NCI-H1092 treated with DMSO at 0.1 percent for 48 hours (cell line): ENCODE results near the gene MUC4.
"Not testable (repeated sequence)": the region's sequence is repeated elsewhere in the genome, so short reads cannot be mapped to it uniquely, and the experiment has no call there.

Experiments used
- DNase-seq: peaks from one replicate; lab custom pipeline; 2025; lab: John Stamatoyannopoulos, UW

Gene MUC4

DNA sequence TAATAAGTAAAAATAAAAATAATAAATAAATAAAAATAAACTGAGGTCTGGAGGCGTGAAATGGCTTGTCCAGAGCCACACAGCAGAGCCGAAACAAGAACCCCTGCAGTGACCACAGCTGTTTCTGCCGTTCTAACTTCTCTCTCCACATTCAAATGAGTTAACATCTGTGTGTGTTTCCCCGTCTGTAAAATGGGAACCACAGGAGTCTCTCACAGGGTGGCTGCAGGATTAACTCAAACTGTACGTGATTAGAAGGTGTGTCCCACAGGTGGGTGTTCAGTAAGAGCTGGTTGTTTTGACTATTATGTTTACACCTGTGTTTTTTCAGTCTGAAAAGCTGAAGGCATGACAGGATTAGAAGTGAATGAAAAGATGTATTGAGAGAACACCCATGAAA is 27.0 kb upstream of the MUC4 start:
- DNase-seq = no peak

- no peak for DNase-seq
These were observed 24.9 kb upstream of the MUC4 start for GRCh38 chr3:195836476-195837135.

DNA sequence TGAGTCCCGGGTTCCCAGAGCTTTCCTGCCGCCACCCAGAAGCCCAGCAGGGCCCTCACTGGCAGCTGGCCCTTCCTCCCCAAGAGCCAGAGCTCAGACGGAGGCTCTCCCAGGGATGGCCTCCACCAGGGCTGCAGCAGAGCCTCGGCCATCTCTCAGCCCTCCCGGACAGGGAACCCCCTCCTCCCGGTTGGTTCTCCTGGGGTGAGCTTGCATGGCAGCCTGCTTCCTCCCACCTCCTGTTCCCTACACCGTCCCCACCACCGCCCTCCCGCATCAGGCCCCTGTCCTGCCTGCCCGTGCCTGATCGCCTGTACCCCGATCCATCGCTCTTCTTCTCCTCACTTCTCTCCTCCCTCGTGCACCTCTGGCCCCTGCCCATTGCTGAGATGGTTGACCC is 24.1 kb upstream of the MUC4 start:
- DNase-seq = no peak

DNA sequence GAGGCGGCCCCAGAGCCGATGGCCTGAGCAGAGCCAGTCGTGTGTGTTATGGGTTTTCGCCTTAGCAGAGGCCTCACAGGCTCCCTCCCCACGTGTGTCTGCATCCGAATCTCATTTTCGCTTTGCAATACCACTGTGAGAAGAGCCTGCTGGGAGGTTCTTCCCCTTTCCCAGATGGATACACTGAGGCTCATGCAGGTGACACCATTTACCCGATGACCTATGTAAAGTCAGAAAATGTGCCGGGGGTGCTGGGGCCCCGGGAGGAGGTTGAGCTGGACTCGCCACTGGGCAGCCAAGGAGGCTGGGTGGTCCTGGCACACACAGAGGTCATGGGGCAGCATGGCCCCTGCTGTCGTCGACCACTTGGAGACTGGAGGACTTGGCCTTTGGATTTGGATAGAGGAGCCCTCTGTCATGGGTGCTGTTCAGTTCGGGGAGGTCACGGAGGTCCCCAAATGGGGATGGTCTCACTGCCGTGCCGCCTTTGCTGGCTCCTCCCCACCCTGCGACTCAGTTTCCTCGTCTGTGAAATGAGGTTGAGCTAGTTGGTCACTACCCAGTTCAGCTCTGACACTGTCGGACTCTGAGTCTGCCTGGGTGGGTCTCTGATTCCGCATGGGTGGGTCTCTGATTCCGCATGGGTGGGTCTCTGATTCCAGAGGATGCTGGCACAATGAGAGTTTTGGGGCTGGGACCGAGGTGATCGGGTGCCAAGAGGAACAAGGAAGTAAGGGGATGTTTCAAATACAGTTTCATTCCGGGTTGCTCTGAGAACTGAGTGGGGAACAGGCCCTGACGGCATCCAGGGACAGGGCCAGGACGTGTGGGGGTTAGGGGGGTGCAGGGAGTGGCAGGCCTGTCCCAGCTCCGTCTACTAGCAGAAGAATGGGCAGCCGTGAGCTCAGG is 23.2 kb upstream of the MUC4 start:
- DNase-seq = no peak

GRCh38 chr3:195829897-195830254 is 18.1 kb upstream of the MUC4 start:
- DNase-seq = no peak

DNA sequence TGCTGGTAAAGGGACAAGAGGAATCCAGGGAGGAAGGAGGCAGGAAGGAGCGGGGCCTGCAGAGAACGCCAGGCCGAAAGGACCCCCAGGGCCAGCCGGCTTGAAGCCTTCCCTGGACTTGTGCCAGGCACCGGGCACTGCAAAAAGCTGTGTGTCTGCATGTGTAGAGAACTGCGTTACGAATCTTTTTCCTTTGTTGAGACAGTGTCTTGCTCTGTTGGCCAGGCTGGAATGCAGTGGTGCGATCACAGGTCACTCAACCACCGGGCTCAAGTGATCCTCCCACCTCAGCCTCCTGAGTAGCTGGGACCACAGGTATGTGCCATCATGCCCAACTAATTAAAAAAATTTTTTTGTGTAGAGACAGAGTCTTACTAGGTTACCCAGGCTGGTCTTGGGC is 17.0 kb upstream of the MUC4 start:
- no peak for DNase-seq

DNA sequence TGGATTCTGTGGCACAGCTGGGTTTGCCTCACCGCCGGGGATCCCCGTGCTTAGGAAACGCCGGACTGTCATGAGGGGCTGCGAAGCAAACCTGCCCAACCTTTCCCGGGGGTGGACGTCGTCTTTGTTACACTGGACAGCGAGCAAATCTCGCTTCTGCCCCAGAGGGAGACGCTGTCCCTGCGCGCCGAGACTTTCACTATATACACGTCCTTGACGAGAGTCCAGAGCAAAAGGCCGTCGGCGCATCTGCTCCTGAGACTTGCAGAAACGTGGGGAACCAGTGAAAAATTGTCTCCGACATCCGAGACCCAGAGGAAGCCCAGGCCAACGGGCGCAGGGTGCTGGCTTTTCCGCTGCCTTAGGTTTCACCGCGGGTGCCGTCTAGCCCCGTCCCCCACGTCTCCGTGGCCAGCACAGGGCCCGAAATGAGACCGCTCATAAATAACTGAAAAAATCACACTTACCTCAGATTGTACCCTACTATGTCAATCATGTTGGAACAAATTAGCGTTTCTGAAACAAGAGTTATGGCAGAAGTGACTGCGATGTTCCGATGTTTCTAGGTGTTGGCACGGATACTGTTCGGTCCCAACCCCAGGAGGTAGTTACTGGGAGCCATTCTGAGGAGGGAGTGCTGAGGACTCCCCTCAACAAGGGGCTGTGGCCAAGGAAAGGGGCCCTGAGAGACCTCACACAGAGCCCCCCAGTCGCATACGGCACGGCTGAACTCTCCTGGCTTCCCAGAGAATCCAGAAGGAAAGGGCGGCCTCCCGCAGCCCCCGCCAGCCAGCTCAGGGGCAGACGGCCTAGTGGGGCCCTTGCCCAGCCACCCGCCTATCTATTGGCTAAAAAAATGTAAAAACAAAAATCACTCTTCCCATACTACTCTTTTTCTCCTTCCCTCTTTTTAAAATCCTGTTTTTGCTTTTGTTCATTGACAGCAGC is 14.4 kb upstream of the MUC4 start:
- no peak for DNase-seq

GRCh38 chr3:195825191-195825588 is 13.5 kb upstream of the MUC4 start:
- DNase-seq = no peak

- DNase-seq = not testable (repeated sequence)
These were observed 12.9 kb upstream of the MUC4 start for GRCh38 chr3:195824425-195825190.

DNA sequence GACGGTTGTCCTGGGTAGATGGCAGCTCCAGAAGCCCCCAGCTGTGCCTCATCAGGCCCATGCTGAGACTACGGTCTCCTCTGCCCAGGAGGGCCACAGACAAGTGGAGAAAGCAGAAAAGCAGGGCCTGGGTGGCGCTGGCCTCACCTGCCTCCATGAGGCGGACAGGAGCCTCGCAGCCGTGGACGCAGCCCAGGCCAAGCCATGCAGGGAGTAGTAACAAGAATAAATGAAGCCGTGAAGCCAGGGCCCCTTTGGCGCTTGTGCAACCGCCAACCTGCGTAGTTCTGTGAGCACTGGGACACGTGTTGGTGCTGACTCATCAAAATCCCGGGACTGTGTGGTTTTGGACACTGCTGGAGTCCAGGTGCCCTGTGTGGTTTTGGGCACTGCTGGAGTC is 12.3 kb upstream of the MUC4 start:
- no peak for DNase-seq

DNA sequence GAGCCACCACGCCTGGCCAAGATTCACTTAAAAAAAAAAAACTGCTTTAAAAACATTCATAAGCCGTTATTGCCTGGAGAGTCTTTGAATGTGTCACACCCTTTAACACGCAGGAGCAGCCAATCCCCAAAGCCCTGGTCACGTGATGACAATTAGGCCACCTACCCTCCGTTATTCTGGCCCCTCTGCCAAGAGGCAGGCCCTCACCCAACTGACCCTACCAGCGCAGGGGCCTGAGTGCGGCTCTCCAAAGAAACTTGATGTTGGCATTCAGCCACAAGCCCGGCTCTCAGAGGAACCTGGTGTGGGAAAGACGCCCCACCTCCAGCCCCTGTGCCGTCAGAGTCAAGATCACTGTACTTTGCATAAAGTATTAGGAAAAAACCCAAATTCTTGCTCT is 11.6 kb upstream of the MUC4 start:
- DNase-seq = no peak

DNA sequence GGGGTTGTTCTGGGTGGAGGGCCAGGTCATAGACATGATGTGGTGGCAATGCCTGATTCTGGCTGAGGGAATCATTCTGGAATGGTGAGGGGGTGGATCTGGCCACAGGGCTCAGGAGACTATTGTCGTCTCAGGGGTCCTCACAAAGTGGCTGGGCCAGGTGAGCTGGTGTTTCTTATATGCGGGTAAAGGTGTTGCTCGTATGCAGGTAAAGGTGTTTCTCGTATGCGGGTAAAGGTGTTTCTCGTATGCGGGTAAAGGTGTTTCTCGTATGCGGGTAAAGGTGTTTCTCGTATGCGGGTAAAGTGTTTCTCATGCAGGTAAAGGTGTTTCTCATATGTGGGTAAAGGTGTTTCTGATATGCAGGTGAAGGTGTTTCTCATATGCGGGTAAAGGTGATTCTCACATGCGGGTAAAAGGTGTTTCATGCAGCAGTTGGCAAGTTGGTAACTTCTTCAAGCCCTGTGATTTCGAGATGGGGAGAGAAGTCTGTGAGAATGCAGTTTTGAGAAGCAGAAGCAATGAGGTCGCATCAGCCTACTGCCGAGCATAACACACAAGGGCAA is 10.5 kb upstream of the MUC4 start:
- no peak for DNase-seq

DNA sequence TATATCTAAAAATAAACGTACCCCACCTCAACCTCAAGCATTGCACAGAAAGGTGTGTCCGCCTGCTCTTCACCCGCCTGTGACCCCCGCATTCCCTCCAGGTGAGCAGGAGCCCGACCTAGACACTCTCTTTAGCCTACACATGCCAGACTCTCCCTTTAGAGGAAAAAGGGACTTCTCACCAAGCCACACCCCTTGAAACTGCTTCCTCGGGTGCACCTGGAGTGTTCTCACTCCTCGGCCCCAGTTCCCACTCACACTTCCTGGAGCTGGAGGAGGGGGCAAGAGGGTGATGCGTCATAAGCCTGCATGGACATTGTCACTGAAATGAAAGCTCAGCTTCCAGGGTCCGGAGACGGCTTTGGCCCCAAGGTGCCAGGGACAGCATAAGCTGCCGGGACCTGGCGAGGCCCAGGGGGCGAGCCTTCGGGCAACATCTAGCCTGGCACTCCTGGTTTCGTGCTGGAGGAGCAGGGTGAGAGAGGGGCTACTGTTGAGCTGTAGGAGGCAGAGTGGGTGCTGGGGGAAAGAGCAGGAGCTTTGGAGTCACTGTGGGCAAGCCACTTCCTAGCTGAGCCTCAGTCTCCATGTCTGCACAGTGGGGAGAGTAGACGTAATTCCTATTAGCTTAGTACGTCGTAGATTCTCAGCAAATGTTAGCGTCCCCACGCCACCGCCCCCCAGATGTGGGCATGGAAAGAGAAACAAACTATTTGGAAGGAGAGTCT is 9.8 kb upstream of the MUC4 start:
- DNase-seq = no peak

GRCh38 chr3:195820901-195821300 is 9.2 kb upstream of the MUC4 start:
- no peak for DNase-seq

DNA sequence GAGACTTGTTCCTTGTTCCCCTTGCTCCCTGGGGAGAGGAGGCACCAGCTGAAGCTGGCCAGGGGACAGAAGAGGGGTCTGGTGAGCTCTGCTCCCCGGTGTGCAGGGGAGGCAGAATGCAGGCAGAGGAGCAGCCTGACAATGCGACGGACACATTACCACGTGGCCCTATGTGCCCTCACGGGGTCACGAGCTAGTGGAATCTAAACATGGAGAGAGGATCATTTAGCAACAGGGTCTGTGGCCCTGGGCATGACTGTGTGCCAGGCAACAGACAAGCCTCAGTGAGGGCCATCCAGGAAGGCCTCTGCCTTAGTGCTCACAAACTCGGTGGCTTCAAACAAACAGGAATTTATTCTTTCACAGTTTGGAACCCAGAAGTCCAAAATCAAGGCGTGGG is 8.5 kb upstream of the MUC4 start:
- DNase-seq = no peak

DNA sequence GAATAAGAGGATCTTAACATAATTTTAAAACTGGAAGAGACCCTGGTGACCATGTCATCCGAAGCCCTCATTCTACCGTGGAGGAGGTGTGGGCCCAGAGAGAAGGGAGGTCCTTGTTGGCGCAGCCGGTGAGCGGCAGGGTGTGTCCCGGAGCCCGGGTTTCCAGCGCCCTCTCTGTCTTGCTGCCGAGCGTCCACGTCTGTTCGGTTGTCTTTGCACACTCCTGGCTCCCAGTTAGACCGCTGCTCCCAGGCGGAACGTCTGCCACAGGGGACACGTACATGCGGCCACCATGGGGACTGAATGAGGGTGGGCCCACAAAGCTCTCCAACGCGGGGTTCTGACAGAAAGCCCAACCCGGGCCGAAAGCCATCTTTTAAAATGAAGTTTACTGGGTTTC is 6.6 kb upstream of the MUC4 start:
- DNase-seq = no peak

GRCh38 chr3:195817578-195818135 is 5.9 kb upstream of the MUC4 start:
- no peak for DNase-seq

DNA sequence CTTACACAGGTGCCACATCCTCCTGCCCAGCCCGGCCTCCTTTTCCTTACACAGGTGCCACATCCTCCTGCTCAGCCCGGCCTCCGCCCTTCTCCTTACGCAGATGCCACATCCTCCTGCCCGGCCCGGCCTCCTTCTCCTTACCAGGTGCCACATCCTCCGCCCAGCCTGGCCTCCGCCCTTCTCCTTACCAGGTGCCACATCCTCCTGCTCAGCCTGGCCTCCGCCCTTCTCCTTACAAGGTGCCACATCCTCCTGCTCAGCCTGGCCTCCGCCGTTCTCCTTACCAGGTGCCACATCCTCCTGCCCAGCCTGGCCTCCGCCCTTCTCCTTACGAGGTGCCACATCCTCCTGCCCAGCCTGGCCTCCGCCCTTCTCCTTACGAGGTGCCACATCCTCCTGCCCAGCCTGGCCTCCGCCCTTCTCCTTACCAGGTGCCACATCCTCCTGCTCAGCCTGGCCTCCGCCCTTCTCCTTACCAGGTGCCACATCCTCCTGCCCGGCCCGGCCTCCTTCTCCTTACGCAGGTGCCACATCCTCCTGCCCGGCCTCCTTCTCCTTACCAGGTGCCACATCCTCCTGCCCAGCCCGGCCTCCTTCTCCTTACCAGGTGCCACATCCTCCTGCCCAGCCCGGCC is 4.7 kb upstream of the MUC4 start:
- not testable (repeated sequence) for DNase-seq

DNA sequence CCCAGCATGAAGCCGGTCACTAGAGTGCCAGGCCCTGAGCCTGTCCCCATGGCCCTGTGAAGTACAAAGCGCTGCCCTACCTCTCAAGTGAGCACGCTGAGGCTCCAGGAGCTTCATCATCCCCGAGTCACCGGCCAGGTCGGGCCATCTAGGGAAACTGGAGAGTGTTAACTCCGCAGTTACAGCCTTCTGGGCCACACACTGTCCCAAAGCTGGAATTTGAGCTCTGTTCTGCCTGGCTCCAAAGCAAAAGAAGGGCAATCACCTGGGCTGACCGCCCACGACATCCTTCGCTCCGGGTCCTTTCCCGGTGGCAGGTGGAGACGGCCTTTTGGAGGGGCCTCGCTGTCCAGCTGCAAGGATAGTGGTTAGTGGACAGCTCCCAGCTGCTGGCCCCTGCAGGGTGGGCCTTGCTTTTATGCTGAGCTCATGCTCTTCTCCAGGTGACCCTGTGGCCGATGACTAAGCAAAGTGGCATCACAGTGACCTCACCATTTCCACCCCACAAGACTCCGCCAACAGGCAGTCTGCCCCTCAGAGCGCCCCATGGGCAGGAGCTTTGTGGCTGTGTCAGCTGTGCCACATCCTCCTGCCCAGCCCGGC is 3.5 kb upstream of the MUC4 start:
- no peak for DNase-seq
